Measurements from ENCODE around the gene ADARB2.

ADARB2 gene

GRCh38 chr10:1499359-1499957 is 237.9 kb downstream of the ADARB2 start:
- Histone ChIP-seq H3K27me3 (ENCODE audit: control insufficient read depth, insufficient read depth, low read length) (no peaks in the 10 kb centered on the region), H3K4me1 (ENCODE audit: control insufficient read depth, insufficient read depth, low read length) (peaks cover 9% of the 10 kb centered on the region), H3K4me3 (ENCODE audit: low read depth, low read length) (no peak overlapping the region), H3K36me3 (ENCODE audit: control insufficient read depth, insufficient read depth, low read length) (no peaks in the 10 kb centered on the region), H3K9me3 (ENCODE audit: control insufficient read depth, insufficient read depth, low read length) (no peaks in the 10 kb centered on the region), H3K9ac (ENCODE audit: low read depth, low read length) (no peak overlapping the region)

DNA sequence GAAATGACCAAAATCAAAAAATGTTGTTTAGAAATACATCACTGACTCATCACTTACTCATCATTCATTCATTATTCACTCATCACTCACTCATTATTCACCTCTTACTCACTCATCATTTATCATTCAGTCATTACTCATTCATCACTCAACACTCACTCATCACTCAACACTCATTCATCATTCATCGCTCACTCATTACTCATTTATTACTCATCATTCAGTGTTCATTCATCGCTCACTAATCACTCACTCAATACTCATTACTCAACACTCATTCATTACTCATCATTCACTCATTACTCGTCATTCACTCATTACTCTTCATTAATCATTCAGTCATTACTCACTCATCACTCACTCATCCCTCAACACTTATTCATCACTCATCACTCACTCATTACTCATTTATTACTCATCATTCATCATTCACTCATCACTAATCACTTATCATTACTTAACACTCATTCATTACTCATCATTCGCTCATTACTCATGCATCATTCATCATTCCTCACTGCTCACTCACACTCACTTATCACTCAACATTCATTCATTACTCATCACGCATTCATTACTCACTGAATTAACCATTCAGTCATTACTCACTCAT is 238.5 kb downstream of the ADARB2 start:
- peaks cover 9% of the 10 kb centered on the region for H3K4me1 ChIP-seq (ENCODE audit: control insufficient read depth, insufficient read depth, low read length)
- H3K4me3 ChIP-seq (ENCODE audit: low read depth, low read length), result no peak overlapping the region
- no peaks in the 10 kb centered on the region for H3K36me3 ChIP-seq (ENCODE audit: control insufficient read depth, insufficient read depth, low read length)
- no peaks in the 10 kb centered on the region for H3K9me3 ChIP-seq (ENCODE audit: control insufficient read depth, insufficient read depth, low read length)
- no peak overlapping the region for H3K9ac ChIP-seq (ENCODE audit: low read depth, low read length)
- no peaks in the 10 kb centered on the region for H3K27me3 ChIP-seq (ENCODE audit: control insufficient read depth, insufficient read depth, low read length)

DNA sequence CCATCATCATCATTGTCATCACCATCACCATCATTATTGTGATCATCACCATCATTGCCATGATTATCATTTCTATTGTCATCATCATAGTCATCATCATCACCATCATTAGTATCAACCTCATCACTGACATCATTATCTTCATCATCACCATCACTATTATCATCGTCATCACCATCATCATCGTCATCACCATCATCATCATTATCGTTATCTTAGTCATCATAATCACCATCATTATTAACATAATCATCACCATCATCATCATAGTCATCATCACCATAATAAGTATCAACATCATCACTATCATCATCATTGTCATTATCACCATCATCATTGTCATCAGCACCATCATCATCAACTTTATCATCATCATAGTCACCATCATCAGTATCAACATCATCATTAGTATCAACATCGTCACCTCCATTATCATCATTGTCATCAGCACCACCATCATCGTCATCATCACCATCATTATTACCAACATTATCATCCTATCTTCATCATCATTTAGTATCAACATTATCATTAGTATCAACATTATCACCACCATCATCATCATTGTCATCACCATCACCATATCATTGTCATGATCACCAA is 241.3 kb downstream of the ADARB2 start:
- Histone ChIP-seq H3K4me1 (ENCODE audit: control insufficient read depth, insufficient read depth, low read length) (peaks cover under 1% of the 10 kb centered on the region), H3K9me3 (ENCODE audit: control insufficient read depth, insufficient read depth, low read length) (no peaks in the 10 kb centered on the region), H3K36me3 (ENCODE audit: control insufficient read depth, insufficient read depth, low read length) (no peaks in the 10 kb centered on the region), H3K27me3 (ENCODE audit: control insufficient read depth, insufficient read depth, low read length) (no peaks in the 10 kb centered on the region), H3K9ac (ENCODE audit: low read depth, low read length) (no peak overlapping the region), H3K4me3 (ENCODE audit: low read depth, low read length) (no peak overlapping the region)

DNA sequence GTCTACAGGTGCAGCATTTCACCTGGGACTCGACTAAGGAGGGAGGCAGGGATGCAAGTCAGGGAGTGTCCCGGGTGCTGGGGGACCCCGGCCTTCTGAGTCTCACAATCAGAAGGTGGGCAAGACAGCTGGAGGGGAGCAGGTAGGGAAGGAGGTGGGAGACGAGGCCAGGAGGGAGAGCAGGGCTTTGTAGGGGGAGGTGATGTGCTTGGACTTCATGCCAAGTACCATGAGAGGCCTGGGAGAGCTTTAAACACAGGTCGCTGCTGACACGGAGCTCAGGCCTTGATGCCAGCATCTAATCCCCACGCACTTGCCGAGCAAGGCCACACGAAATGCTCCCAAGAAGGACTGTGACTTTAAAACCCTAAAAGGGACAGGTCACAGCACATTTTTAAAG is 244.7 kb downstream of the ADARB2 start:
- no peaks in the 10 kb centered on the region for H3K4me1 ChIP-seq (ENCODE audit: control insufficient read depth, insufficient read depth, low read length)

DNA sequence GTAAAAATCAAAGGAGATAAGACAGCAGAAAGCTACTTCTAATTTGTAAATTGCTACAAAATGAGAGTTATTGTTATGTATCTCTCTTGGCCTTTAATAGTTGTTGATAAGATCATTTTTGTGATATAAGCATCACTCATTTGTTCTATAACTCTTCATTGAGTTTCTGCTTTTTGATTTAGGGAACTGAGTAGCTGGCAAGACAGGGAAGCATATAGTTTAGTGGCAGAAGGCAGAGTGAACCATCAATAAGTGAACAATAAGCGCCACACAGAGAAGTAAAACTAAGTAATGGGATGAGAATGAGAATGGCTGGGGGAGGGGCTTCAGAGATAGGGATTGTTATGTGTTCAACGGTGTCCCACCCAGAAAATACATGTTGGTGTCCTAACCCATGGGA is 245.4 kb downstream of the ADARB2 start:
- Histone ChIP-seq H3K9ac (ENCODE audit: low read depth, low read length) (no peak overlapping the region), H3K4me1 (ENCODE audit: control insufficient read depth, insufficient read depth, low read length) (no peaks in the 10 kb centered on the region), H3K36me3 (ENCODE audit: control insufficient read depth, insufficient read depth, low read length) (no peaks in the 10 kb centered on the region), H3K9me3 (ENCODE audit: control insufficient read depth, insufficient read depth, low read length) (no peaks in the 10 kb centered on the region), H3K27me3 (ENCODE audit: control insufficient read depth, insufficient read depth, low read length) (no peaks in the 10 kb centered on the region), H3K4me3 (ENCODE audit: low read depth, low read length) (no peak overlapping the region)

More for the DNA sequence above, 244.7 kb downstream of the ADARB2 start:
- H3K4me3 ChIP-seq (ENCODE audit: low read depth, low read length), result no peak overlapping the region
- no peak overlapping the region for H3K9ac ChIP-seq (ENCODE audit: low read depth, low read length)
- no peaks in the 10 kb centered on the region for H3K36me3 ChIP-seq (ENCODE audit: control insufficient read depth, insufficient read depth, low read length)
- no peaks in the 10 kb centered on the region for H3K9me3 ChIP-seq (ENCODE audit: control insufficient read depth, insufficient read depth, low read length)
- H3K27me3 ChIP-seq (ENCODE audit: control insufficient read depth, insufficient read depth, low read length), result no peaks in the 10 kb centered on the region

DNA sequence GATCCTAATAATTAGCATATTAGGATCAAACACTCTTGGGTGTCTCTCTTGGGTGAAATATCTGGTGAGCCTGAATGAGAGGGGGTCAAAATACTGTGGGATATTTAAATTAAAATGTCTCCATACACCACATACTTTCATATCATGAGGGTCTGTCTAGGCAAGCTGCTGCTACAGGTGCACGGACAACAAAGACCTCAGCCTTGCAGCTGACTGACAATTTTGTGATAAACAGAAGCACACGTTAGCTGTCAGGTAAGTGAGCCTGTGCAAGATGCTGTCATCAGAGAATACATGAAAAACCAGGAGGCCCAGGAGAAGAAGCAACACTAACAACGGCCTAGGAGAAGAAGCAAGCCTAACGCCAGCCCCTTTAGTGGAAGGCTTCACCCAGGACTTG is 247.5 kb downstream of the ADARB2 start:
- Histone ChIP-seq H3K4me3 (ENCODE audit: low read depth, low read length) (no peak overlapping the region), H3K4me1 (ENCODE audit: control insufficient read depth, insufficient read depth, low read length) (no peaks in the 10 kb centered on the region), H3K9me3 (ENCODE audit: control insufficient read depth, insufficient read depth, low read length) (no peaks in the 10 kb centered on the region), H3K36me3 (ENCODE audit: control insufficient read depth, insufficient read depth, low read length) (no peaks in the 10 kb centered on the region), H3K9ac (ENCODE audit: low read depth, low read length) (no peak overlapping the region), H3K27me3 (ENCODE audit: control insufficient read depth, insufficient read depth, low read length) (no peaks in the 10 kb centered on the region)

GRCh38 chr10:1488970-1489548 is 248.3 kb downstream of the ADARB2 start:
- no peak overlapping the region for H3K4me3 ChIP-seq (ENCODE audit: low read depth, low read length)
- H3K4me1 ChIP-seq (ENCODE audit: control insufficient read depth, insufficient read depth, low read length), result no peaks in the 10 kb centered on the region
- no peak overlapping the region for H3K9ac ChIP-seq (ENCODE audit: low read depth, low read length)
- H3K36me3 ChIP-seq (ENCODE audit: control insufficient read depth, insufficient read depth, low read length), result no peaks in the 10 kb centered on the region
- no peaks in the 10 kb centered on the region for H3K27me3 ChIP-seq (ENCODE audit: control insufficient read depth, insufficient read depth, low read length)
- H3K9me3 ChIP-seq (ENCODE audit: control insufficient read depth, insufficient read depth, low read length), result no peaks in the 10 kb centered on the region

DNA sequence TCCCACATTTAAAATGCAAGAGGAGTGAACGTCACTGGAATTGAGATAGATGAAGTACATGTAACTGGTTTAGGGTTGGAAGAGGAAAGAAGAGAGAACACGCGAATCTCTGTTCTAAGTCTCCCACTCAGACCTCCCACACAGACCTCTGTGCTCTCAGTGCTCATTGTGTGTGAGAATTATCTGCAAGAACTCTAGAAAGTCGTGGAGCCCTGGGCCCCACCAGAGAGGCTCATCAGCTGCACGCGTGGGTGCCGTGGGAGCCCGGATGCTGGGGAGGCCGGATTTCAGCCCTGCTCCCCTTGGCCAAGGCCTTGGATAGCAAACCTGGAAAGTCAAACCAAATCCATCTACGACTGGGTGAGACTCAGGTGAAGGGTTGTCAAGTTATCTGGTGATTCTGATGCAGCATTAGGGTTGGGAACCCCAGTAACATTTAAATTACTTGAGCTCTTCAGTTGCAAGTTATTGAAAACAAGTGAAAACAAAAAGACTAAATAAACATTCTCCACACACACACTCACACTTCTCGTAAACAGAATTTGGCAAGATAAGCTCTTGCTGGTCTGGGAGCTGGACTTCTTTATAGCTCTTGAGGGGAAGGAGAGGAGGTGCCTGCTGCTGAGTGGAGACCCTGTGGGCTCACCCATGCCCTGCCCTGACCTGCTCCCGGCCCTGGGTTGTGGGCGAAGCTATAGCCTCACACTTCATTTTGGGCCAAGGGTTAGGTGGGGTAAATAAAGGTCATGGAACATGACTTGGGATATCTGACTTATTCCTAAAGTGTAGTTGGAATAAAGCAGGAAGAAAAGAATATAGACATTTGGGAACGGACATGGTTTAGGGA is 250.3 kb downstream of the ADARB2 start:
- Histone ChIP-seq H3K9me3 (ENCODE audit: control insufficient read depth, insufficient read depth, low read length) (no peaks in the 10 kb centered on the region), H3K9ac (ENCODE audit: low read depth, low read length) (no peak overlapping the region)

GRCh38 chr10:1485357-1485756 is 252.0 kb downstream of the ADARB2 start:
- peaks cover 9% of the 10 kb centered on the region for H3K4me1 ChIP-seq (ENCODE audit: control insufficient read depth, insufficient read depth, low read length)

More for the DNA sequence above, 250.3 kb downstream of the ADARB2 start:
- Histone ChIP-seq H3K36me3 (ENCODE audit: control insufficient read depth, insufficient read depth, low read length) (no peaks in the 10 kb centered on the region), H3K4me1 (ENCODE audit: control insufficient read depth, insufficient read depth, low read length) (peaks cover 9% of the 10 kb centered on the region), H3K27me3 (ENCODE audit: control insufficient read depth, insufficient read depth, low read length) (peaks cover 3% of the 10 kb centered on the region), H3K4me3 (ENCODE audit: low read depth, low read length) (no peak overlapping the region)

DNA sequence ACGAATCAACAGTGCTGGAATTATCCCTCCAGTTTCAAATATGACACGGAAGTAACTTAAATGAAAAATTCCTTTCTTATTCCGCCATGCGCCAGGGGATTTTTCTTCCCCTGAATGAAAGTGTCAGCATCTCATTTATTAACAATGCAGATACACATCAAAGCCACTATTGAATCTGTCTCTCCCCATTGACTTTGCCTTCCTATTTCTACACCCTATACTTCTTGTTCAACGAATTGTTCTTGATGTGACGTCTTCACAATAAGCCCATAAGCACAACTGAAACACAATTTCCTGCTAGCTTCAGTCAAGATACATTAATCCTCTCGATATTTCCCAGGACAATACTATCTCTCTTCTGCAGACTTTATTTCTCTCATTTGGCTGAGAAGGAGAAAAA is 253.5 kb downstream of the ADARB2 start:
- Histone ChIP-seq H3K4me3 (ENCODE audit: low read depth, low read length) (no peak overlapping the region), H3K4me1 (ENCODE audit: control insufficient read depth, insufficient read depth, low read length) (peaks cover 9% of the 10 kb centered on the region), H3K27me3 (ENCODE audit: control insufficient read depth, insufficient read depth, low read length) (peaks cover 3% of the 10 kb centered on the region)

More at GRCh38 chr10:1485357-1485756, 252.0 kb downstream of the ADARB2 start:
- Histone ChIP-seq H3K36me3 (ENCODE audit: control insufficient read depth, insufficient read depth, low read length) (no peaks in the 10 kb centered on the region), H3K9ac (ENCODE audit: low read depth, low read length) (no peak overlapping the region), H3K27me3 (ENCODE audit: control insufficient read depth, insufficient read depth, low read length) (peaks cover 3% of the 10 kb centered on the region), H3K9me3 (ENCODE audit: control insufficient read depth, insufficient read depth, low read length) (no peaks in the 10 kb centered on the region), H3K4me3 (ENCODE audit: low read depth, low read length) (no peak overlapping the region)

DNA sequence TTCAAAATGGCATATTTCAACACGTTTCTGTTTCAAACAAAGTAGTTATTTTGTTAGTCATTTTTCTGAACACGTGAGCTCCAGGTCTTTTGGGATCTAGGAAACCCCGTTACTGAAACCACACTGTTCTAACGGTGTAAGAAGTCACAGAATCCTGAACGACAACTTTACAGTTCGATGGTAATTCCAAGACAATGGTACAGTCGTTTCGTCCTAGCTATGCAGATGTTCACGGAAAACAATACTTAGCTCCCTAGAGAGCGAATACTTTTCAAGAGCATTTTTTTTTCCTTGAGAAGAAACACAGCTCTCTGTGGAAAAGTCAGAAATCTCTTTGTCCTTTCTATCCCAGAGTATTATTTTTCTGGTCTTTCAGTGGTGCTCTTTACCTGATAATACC is 254.1 kb downstream of the ADARB2 start:
- Histone ChIP-seq H3K9ac (ENCODE audit: low read depth, low read length) (no peak overlapping the region), H3K4me3 (ENCODE audit: low read depth, low read length) (no peak overlapping the region), H3K27me3 (ENCODE audit: control insufficient read depth, insufficient read depth, low read length) (peaks cover 3% of the 10 kb centered on the region), H3K9me3 (ENCODE audit: control insufficient read depth, insufficient read depth, low read length) (no peaks in the 10 kb centered on the region), H3K36me3 (ENCODE audit: control insufficient read depth, insufficient read depth, low read length) (no peaks in the 10 kb centered on the region), H3K4me1 (ENCODE audit: control insufficient read depth, insufficient read depth, low read length) (peaks cover 9% of the 10 kb centered on the region)

More for the DNA sequence above, 253.5 kb downstream of the ADARB2 start:
- H3K9ac ChIP-seq (ENCODE audit: low read depth, low read length), result no peak overlapping the region
- no peaks in the 10 kb centered on the region for H3K9me3 ChIP-seq (ENCODE audit: control insufficient read depth, insufficient read depth, low read length)
- no peaks in the 10 kb centered on the region for H3K36me3 ChIP-seq (ENCODE audit: control insufficient read depth, insufficient read depth, low read length)
